ENCODE measurements around the gene SEMA4G.
"Not testable (repeated sequence)": the region's sequence is repeated elsewhere in the genome, so short reads cannot be mapped to it uniquely, and the experiment has no call there.

The SEMA4G gene

GRCh38 chr10:100970914-100971811, 1.9 kb downstream of the SEMA4G start:
- no peak for DNase-seq

GRCh38 chr10:100972115-100972903, 3.0 kb downstream of the SEMA4G start:
- no peak for DNase-seq

- DNase-seq, result no peak
Measured at GRCh38 chr10:100972904-100973535, 3.7 kb downstream of the SEMA4G start.

- DNase-seq, result not testable (repeated sequence)
Measured at GRCh38 chr10:100975397-100975796, 6.1 kb downstream of the SEMA4G start.

- DNase-seq, result no peak
Measured at GRCh38 chr10:100976906-100977305, 7.6 kb downstream of the SEMA4G start.

- DNase-seq, result no peak
Measured at GRCh38 chr10:100977436-100977835, 8.1 kb downstream of the SEMA4G start.

- DNase-seq, result no peak
Measured at GRCh38 chr10:100978121-100978900, 9.0 kb downstream of the SEMA4G start.

GRCh38 chr10:100978901-100979195, 9.5 kb downstream of the SEMA4G start:
- no peak for DNase-seq

- no peak for DNase-seq
Measured at GRCh38 chr10:100979791-100980272, 10.5 kb downstream of the SEMA4G start.

GRCh38 chr10:100980311-100980710, 11.0 kb downstream of the SEMA4G start:
- DNase-seq, result no peak

GRCh38 chr10:100980711-100981110, 11.4 kb downstream of the SEMA4G start:
- DNase-seq, result no peak

GRCh38 chr10:100981178-100981772, 12.0 kb downstream of the SEMA4G start:
- DNase-seq, result no peak

GRCh38 chr10:100982916-100983830, 13.9 kb downstream of the SEMA4G start:
- DNase-seq, result no peak

GRCh38 chr10:100983868-100984671, 14.8 kb downstream of the SEMA4G start:
- no peak for DNase-seq

GRCh38 chr10:100984672-100985177, 15.4 kb downstream of the SEMA4G start:
- DNase-seq, result no peak

- peak; percentile 29 for DNase-seq
Measured at GRCh38 chr10:100985336-100985735, 16.0 kb downstream of the SEMA4G start.

- no peak for DNase-seq
Measured at GRCh38 chr10:100986623-100986951, 17.3 kb downstream of the SEMA4G start.

- DNase-seq, result peak; percentile 94
Measured at GRCh38 chr10:100986952-100987684, 17.8 kb downstream of the SEMA4G start, which contains the start of the genes MRPL43 and TWNK. Gene MRPL43, minus strand, starts transcription at chr10:100987497. Its CDS starts 54 bp downstream, at chr10:100987443. Gene TWNK, plus strand, starts transcription at chr10:100987543. Its CDS starts 668 bp downstream, at chr10:100988211.

- DNase-seq, result no peak
Measured at GRCh38 chr10:100987685-100988049, 18.4 kb downstream of the SEMA4G start.

Data from hematopoietic multipotent progenitor cell treated with erythropoietin and hydrocortisone succinate and interleukin-3 and kit ligand, for 6 days (in vitro differentiated cells).